NCI-H146 treated with DMSO at 0.1 percent for 48 hours (cell line): ENCODE results near the gene MTM1.

Source experiments
- DNase-seq: peaks from one replicate; lab custom pipeline; 2025; ENCODE audit not compliant: unreplicated experiment; lab: John Stamatoyannopoulos, UW

The MTM1 gene

GRCh38 chrX:150602296-150602695 is 33.9 kb downstream of the MTM1 start:
- no peak for DNase-seq

- DNase-seq = no peak
Measured at GRCh38 chrX:150602743-150603142, 34.3 kb downstream of the MTM1 start.

- no peak for DNase-seq
Measured at GRCh38 chrX:150605603-150606002, 37.2 kb downstream of the MTM1 start.

GRCh38 chrX:150607201-150607600 is 38.8 kb downstream of the MTM1 start:
- no peak for DNase-seq

GRCh38 chrX:150610043-150610442 is 41.6 kb downstream of the MTM1 start:
- DNase-seq = no peak

GRCh38 chrX:150610446-150610845 is 42.0 kb downstream of the MTM1 start:
- DNase-seq = no peak

- DNase-seq = no peak
Measured at GRCh38 chrX:150615356-150615755, 46.9 kb downstream of the MTM1 start.

GRCh38 chrX:150616179-150616862 is 47.9 kb downstream of the MTM1 start:
- DNase-seq = no peak

- no peak for DNase-seq
Measured at GRCh38 chrX:150616863-150617198, 48.4 kb downstream of the MTM1 start.

- DNase-seq = no peak
Measured at GRCh38 chrX:150621652-150622051, 53.2 kb downstream of the MTM1 start.

GRCh38 chrX:150623583-150623982 is 55.2 kb downstream of the MTM1 start:
- no peak for DNase-seq

GRCh38 chrX:150625097-150625496 is 56.7 kb downstream of the MTM1 start:
- DNase-seq = no peak

- DNase-seq = no peak
Measured at GRCh38 chrX:150625875-150626274, 57.5 kb downstream of the MTM1 start.

GRCh38 chrX:150627957-150628356 is 59.5 kb downstream of the MTM1 start:
- no peak for DNase-seq

- DNase-seq = no peak
Measured at GRCh38 chrX:150635952-150636351, 67.5 kb downstream of the MTM1 start.

GRCh38 chrX:150642423-150642822 is 74.0 kb downstream of the MTM1 start:
- DNase-seq = no peak

- no peak for DNase-seq
Measured at GRCh38 chrX:150643271-150643670, 74.8 kb downstream of the MTM1 start.

GRCh38 chrX:150643958-150644357 is 75.5 kb downstream of the MTM1 start:
- no peak for DNase-seq

- no peak for DNase-seq
Measured at GRCh38 chrX:150644422-150644821, 76.0 kb downstream of the MTM1 start.

GRCh38 chrX:150647331-150647730 is 78.9 kb downstream of the MTM1 start:
- no peak for DNase-seq

GRCh38 chrX:150648296-150648940 is 80.0 kb downstream of the MTM1 start:
- no peak for DNase-seq

- DNase-seq = no peak
Measured at GRCh38 chrX:150649096-150649870, 80.9 kb downstream of the MTM1 start.
